Cardiac muscle cell (in vitro differentiated cells and primary cell): ENCODE data around the gene KRT39. TPM values are rescaled to one million over a fixed set of nuclear protein-coding genes. Genes with fewer than 3 reads are reported as not detected.
A peak's percentile ranks its signal among the peaks of the same experiment; 100 is the strongest.

Source experiments
- DNase-seq, 2 donors: peaks; one replicate each; pipeline versions ENCODE4 v3.0.0 to v3.0.0-alpha.2; 2010 to 2017; ENCODE audit warnings: low read depth in 1 of 2, low spot score in 1 of 2
- H3K27ac ChIP-seq: fragments of 200-600 bp; sonication (generic); 2 replicates; pipeline ENCODE4 v1.5.1; 2016
- H3K27me3 ChIP-seq: fragments of 200-600 bp; sonication (generic); 2 replicates; pipeline ENCODE4 v1.6.0; 2016; ENCODE audit warnings: control low read depth
- H3K36me3 ChIP-seq: fragments of 200-600 bp; sonication (generic); 2 replicates; pipeline ENCODE4 v1.5.1; 2016; ENCODE audit warnings: control low read depth
- H3K4me1 ChIP-seq: fragments of 200-600 bp; sonication (generic); 2 replicates; pipeline ENCODE4 v1.8.1; 2017; ENCODE audit warnings: low read depth, mild to moderate bottlenecking, mixed run types
- H3K4me3 ChIP-seq: fragments of 200-600 bp; sonication (generic); 2 replicates; pipeline ENCODE4 v1.5.1; 2016; ENCODE audit warnings: mild to moderate bottlenecking
- H3K9me3 ChIP-seq: fragments of 200-600 bp; sonication (generic); 2 replicates; pipeline ENCODE4 v1.5.1; 2017; ENCODE audit warnings: low read depth, mild to moderate bottlenecking, control low read depth
- polyA plus RNA-seq: library from polyadenylated mRNA; unstranded; fragments of >200 nt; fragmentation: Nextera tagmentation; extraction: Ambion mirVana; gene quantifications from 2 replicates; pipeline ENCODE4 v1.2.1, GENCODE V29; 2016
- total RNA-seq: library from RNA; depleted of rRNA; stranded (reverse); fragments of >200 nt; gene quantifications from 2 replicates; pipeline ENCODE4 v1.2.3, GENCODE V29; 2016
- TF ChIP-seq, protein P1 (sequence below): IDR thresholded peaks from 2 replicates; pipeline ENCODE4 v1.5.1; 2012; ENCODE audit warnings: low read depth, mild to moderate bottlenecking, low read length

The KRT39 gene
- total and polyA plus RNA-seq, 2 experiments from 2014 or later, result not detected

DNA sequence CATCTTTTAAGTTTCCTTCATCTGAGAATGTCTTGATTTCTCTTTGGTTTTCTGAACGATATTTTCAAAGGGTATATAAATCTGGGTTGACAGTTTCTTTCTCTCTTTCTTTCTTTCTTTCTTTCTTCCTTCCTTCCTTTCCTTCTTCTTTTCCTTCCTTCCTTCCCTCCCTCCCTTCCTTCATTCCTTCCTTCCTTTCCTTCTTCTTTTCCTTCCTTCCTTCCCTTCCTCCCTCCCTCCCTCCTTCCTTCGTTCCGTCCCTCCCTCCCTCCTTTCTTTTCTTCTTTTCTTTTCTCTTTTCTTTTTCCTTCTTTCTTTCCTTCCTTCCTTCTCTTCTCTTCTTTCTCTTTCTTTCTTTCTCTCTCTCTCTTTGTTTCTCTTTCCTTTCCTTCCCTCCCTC, 7.6 kb upstream of the KRT39 start:
- H3K9me3 ChIP-seq, result no peaks in the 10 kb centered on the region
- no peaks in the 10 kb centered on the region for H3K4me1 ChIP-seq
- H3K27ac ChIP-seq, result no peak overlapping the region
- no peaks in the 10 kb centered on the region for H3K27me3 ChIP-seq
- DNase-seq, result no peak
- H3K36me3 ChIP-seq, result no peaks in the 10 kb centered on the region
- TF ChIP-seq, protein P1, sequence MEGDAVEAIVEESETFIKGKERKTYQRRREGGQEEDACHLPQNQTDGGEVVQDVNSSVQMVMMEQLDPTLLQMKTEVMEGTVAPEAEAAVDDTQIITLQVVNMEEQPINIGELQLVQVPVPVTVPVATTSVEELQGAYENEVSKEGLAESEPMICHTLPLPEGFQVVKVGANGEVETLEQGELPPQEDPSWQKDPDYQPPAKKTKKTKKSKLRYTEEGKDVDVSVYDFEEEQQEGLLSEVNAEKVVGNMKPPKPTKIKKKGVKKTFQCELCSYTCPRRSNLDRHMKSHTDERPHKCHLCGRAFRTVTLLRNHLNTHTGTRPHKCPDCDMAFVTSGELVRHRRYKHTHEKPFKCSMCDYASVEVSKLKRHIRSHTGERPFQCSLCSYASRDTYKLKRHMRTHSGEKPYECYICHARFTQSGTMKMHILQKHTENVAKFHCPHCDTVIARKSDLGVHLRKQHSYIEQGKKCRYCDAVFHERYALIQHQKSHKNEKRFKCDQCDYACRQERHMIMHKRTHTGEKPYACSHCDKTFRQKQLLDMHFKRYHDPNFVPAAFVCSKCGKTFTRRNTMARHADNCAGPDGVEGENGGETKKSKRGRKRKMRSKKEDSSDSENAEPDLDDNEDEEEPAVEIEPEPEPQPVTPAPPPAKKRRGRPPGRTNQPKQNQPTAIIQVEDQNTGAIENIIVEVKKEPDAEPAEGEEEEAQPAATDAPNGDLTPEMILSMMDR, result no peak
- H3K4me3 ChIP-seq, result no peak overlapping the region

DNA sequence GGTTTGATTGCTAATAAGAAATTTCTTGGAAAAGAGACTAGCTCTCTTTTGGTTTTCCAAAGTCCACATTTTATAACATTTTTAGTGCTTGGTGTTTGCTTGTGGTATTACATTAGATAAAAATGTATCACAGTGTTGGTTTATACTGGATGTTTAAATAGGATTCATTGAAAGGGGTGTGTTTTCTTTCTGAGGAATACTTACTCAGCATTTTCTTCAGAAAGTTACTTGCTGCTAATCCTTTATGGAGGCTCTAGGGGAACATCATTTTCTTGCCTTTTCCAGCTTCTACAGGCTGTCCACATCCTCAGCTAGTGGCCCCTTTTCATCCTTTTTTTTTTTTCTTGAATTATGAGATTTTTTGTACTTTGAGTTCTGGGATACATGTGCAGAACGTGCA, 834 bp upstream of the KRT39 start:
- TF ChIP-seq, protein P1, result no peak
- Histone ChIP-seq H3K4me1 (no peaks in the 10 kb centered on the region), H3K27ac (no peak overlapping the region), H3K9me3 (no peaks in the 10 kb centered on the region), H3K36me3 (no peaks in the 10 kb centered on the region), H3K27me3 (no peaks in the 10 kb centered on the region), H3K4me3 (no peak overlapping the region)
- no peak for DNase-seq

DNA sequence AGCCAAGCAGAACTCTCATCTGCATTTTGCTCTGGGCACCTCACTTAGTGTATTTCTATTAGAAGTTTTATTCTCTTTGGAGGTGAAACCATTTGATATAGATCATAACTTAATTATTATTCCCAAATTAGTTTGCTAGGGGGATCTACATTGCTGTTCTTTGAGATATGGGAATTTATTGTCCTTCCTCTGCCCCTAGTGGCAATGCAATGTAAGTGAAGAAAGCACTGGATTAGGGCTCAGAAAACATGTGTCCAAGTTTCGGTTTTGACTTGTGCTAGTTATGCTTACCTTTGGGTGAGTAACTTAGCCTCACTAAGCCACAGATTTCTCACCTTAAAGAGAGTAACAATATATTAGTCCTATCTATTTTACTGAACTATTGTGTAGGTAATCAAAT, 2.9 kb downstream of the KRT39 start:
- TF ChIP-seq, protein P1, result peak; percentile 71
- H3K4me3 ChIP-seq, result no peak overlapping the region
- H3K27me3 ChIP-seq, result no peaks in the 10 kb centered on the region
- no peaks in the 10 kb centered on the region for H3K36me3 ChIP-seq
- no peaks in the 10 kb centered on the region for H3K9me3 ChIP-seq
- peaks cover 3% of the 10 kb centered on the region for H3K4me1 ChIP-seq
- DNase-seq, result peak in 1 of 2 donors; percentile 28
- no peak overlapping the region for H3K27ac ChIP-seq

GRCh38 chr17:40962059-40962561, 4.6 kb downstream of the KRT39 start:
- peaks cover 3% of the 10 kb centered on the region for H3K4me1 ChIP-seq

GRCh38 chr17:40961591-40961990, 5.2 kb downstream of the KRT39 start:
- TF ChIP-seq, protein P1, result no peak
- no peak for DNase-seq
- no peak overlapping the region for H3K4me3 ChIP-seq
- H3K9me3 ChIP-seq, result no peaks in the 10 kb centered on the region
- H3K27me3 ChIP-seq, result no peaks in the 10 kb centered on the region
- H3K27ac ChIP-seq, result no peak overlapping the region
- peaks cover 3% of the 10 kb centered on the region for H3K4me1 ChIP-seq
- H3K36me3 ChIP-seq, result no peaks in the 10 kb centered on the region

More at GRCh38 chr17:40962059-40962561, 4.6 kb downstream of the KRT39 start:
- H3K27me3 ChIP-seq, result no peaks in the 10 kb centered on the region
- no peak overlapping the region for H3K4me3 ChIP-seq
- H3K9me3 ChIP-seq, result no peaks in the 10 kb centered on the region
- TF ChIP-seq, protein P1, result no peak
- no peak overlapping the region for H3K27ac ChIP-seq
- H3K36me3 ChIP-seq, result no peaks in the 10 kb centered on the region
- no peak for DNase-seq
